ENCODE data around the gene SIPA1L2.

SIPA1L2 gene

GRCh38 chr1:232589812-232590743 is 39.9 kb downstream of the SIPA1L2 start:
- peak; percentile 49 for DNase-seq (ENCODE audit: low spot score)

GRCh38 chr1:232589111-232589811 is 40.7 kb downstream of the SIPA1L2 start:
- DNase-seq (ENCODE audit: low spot score): no peak

- DNase-seq (ENCODE audit: low spot score): no peak
These were observed 42.6 kb downstream of the SIPA1L2 start for GRCh38 chr1:232587141-232588008.

DNA sequence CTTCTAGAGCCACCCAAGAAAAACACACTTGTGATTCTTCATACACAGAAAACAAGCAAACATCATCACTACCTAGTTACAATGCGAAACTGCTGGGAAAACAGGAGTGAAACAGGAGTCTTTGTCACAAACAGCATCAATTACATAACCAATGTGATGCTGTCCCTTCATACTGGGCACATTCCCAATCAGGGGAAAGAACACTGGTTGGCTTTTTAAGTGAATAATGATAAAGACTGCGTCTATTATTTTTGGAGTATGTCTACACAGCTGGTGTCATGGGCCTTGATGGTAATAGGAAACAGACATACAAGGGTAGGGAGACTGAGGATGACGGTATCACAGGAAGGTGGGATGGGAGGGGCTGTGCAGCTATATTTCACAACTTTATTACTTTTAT is 43.3 kb downstream of the SIPA1L2 start:
- DNase-seq (ENCODE audit: low spot score): peak; percentile 49

DNA sequence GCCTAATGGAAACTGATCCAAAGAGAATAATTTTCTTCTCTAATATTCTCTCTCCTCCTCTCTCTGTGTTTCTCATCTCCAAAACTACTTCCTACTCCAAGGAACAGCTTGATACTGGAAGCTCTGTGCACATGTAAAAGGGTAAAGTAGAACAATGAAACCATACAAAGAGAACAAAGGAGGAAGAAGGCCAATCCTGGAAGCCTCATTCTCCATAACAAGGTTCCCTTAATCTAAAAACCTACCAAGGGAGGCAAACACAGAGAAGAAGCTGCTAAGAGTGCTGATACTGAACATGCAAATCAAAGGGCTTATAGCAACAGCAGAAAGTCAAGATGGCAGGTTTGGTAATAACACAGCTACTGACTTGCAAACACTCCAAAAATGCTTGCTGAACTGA is 44.4 kb downstream of the SIPA1L2 start:
- peak; percentile 60 for DNase-seq (ENCODE audit: low spot score)

DNA sequence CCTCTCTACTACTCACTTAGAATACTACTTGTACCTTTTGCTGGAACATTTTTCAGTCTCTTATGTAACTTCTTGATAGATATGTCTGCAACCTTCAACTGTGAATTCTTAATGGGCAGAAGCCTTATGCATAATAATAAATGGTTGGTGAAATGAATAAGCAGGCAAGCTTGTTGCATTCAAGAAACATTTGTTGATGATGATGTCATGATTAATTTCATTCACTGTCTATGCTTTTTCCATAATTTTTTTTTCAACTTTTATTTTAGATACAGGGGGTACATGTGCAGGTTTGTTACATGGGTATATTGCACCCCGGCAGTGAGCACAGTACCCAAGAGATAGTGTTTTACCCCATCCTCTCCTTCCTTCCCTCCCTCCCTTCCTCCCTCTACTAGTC is 48.0 kb downstream of the SIPA1L2 start:
- no peak for DNase-seq (ENCODE audit: low spot score)

Measured in globus pallidus (tissue), 1 donor.